Endothelial cell of umbilical vein (primary cell): ENCODE data around the gene RAC3. TPM values are rescaled to one million over a fixed set of nuclear protein-coding genes. Genes with fewer than 3 reads are reported as not detected.

Experiments
- BruUV-seq: library from RNA; stranded (reverse); fragments of 400-500 nt; replicated peaks from 2 replicates; lab custom pipeline; 2021; lab: Mats Ljungman, UMichigan
- CTCF ChIA-PET: fragments of 300-600, 350-600 bp; sonication (Branson Sonifier 250); formaldehyde crosslinking; loops from one replicate; lab custom pipeline; 2021; ENCODE audit warnings: antibody characterized with exemption, inconsistent platforms; lab: Charles Lee
- POLR2A ChIA-PET: fragments of 300-600, 350-600 bp; sonication (Branson Sonifier 250); formaldehyde crosslinking; loops from one replicate; lab custom pipeline; 2021; ENCODE audit warnings: antibody characterized with exemption, inconsistent platforms; lab: Charles Lee
- DNase-seq: peaks from one replicate; pipeline ENCODE4 v3.0.0-alpha.2; 2011; ENCODE audit warnings: low read depth, low spot score
- FAIRE-seq: peaks from 2 replicates; lab custom pipeline; 2011; peaks lifted over from hg19 to GRCh38; lab: Jason Lieb, UNC
- H2AFZ ChIP-seq: 2 replicates; pipeline ENCODE4 v1.6.0; 2012; ENCODE audit warnings: low read depth, low read length, control low read depth, inconsistent platforms
- H3K27ac ChIP-seq: 2 replicates; pipeline ENCODE4 v1.5.1; 2011; ENCODE audit warnings: low read depth, mild to moderate bottlenecking, control low read depth, low read length, moderate library complexity; ENCODE audit not compliant: insufficient read depth
- H3K27me3 ChIP-seq, 2 experiments: 2 replicates each; pipeline versions ENCODE4 v1.6.0 to v1.6.1; 2011; ENCODE audit warnings: low read length in 2 of 2, mixed read lengths in 1 of 2; ENCODE audit not compliant: control insufficient read depth in 2 of 2, insufficient read depth in 2 of 2
- H3K36me3 ChIP-seq, 2 experiments: 2 replicates in 1 of 2; 3 replicates in 1 of 2; pipeline ENCODE4 v1.5.1; 2011; ENCODE audit warnings: low read length in 2 of 2, mild to moderate bottlenecking in 1 of 2, moderate library complexity in 1 of 2; ENCODE audit not compliant: control insufficient read depth in 2 of 2, insufficient read depth in 2 of 2; ENCODE audit errors: extremely low read depth in 1 of 2
- H3K4me1 ChIP-seq: 3 replicates; pipeline ENCODE4 v1.5.1; 2011; ENCODE audit warnings: mild to moderate bottlenecking, low read length; ENCODE audit not compliant: control insufficient read depth, insufficient read depth; ENCODE audit errors: extremely low read depth
- H3K4me2 ChIP-seq: 2 replicates; pipeline ENCODE4 v1.6.1; 2011; ENCODE audit warnings: low read length, control low read depth, mixed read lengths; ENCODE audit not compliant: insufficient read depth
- H3K4me3 ChIP-seq, 3 experiments: fragments of 200-600 bp in 1 of 3; sonication (generic), shearing (Covaris generic) in 1 of 3; replicated peaks in 1 of 3; 2 replicates each; pipeline ENCODE4 v1.5.1; 2011 to 2016; ENCODE audit warnings: control low read depth in 3 of 3, low read length in 3 of 3, mild to moderate bottlenecking in 2 of 3, inconsistent platforms in 1 of 3, low read depth in 1 of 3, moderate library complexity in 1 of 3; ENCODE audit not compliant: insufficient read depth in 1 of 3
- H3K79me2 ChIP-seq: 2 replicates; pipeline ENCODE4 v1.6.0; 2012; ENCODE audit warnings: low read length, inconsistent platforms; ENCODE audit not compliant: control insufficient read depth, insufficient read depth
- H3K9ac ChIP-seq: replicated peaks from 2 replicates; pipeline ENCODE3; 2011; ENCODE audit warnings: low read length, control low read depth; ENCODE audit not compliant: insufficient read depth; ENCODE audit errors: extremely low read depth
- H3K9me1 ChIP-seq: replicated peaks from 3 replicates; pipeline ENCODE4 v1.6.0; 2011; ENCODE audit warnings: mild to moderate bottlenecking, low read length; ENCODE audit not compliant: control insufficient read depth, insufficient read depth; ENCODE audit errors: extremely low read depth
- H3K9me3 ChIP-seq: replicated peaks from 2 replicates; pipeline ENCODE4 v1.5.1; 2012; ENCODE audit warnings: low read length, inconsistent platforms; ENCODE audit not compliant: control insufficient read depth, insufficient read depth
- H4K20me1 ChIP-seq: replicated peaks from 2 replicates; pipeline ENCODE3; 2011; ENCODE audit warnings: mild to moderate bottlenecking, low read length; ENCODE audit not compliant: control insufficient read depth, insufficient read depth; ENCODE audit errors: extremely low read depth
- CTCF ChIP-seq, 2 donors: IDR thresholded peaks; 1 replicate in 1 of 2; 2 replicates in 1 of 2; pipeline ENCODE4 v1.5.1; 2011; ENCODE audit warnings: low read length in 2 of 2, mild to moderate bottlenecking in 2 of 2, moderate library complexity in 2 of 2, control low read depth in 1 of 2, inconsistent platforms in 1 of 2, low read depth in 1 of 2; ENCODE audit not compliant: insufficient read depth in 1 of 2; ENCODE audit errors: extremely low read depth in 1 of 2
- EZH2 ChIP-seq: IDR thresholded peaks from 2 replicates; pipeline ENCODE4 v1.6.1; 2012; ENCODE audit warnings: borderline replicate concordance, low read depth, mild to moderate bottlenecking, moderate library complexity, low read length, inconsistent platforms; ENCODE audit not compliant: severe bottlenecking
- FOS ChIP-seq: IDR thresholded peaks from 2 replicates; pipeline ENCODE4 v1.6.1; 2011; ENCODE audit warnings: mild to moderate bottlenecking, low read length, moderate library complexity, borderline replicate concordance; ENCODE audit not compliant: insufficient read depth
- GATA2 ChIP-seq: IDR thresholded peaks from 2 replicates; pipeline ENCODE4 v1.7.0; 2011; ENCODE audit warnings: low read depth, mild to moderate bottlenecking, moderate library complexity, mixed read lengths, low read length; ENCODE audit not compliant: insufficient read length, insufficient read depth
- JUN ChIP-seq: IDR thresholded peaks from 2 replicates; pipeline ENCODE4 v1.6.1; 2011; ENCODE audit warnings: borderline replicate concordance, low read depth; ENCODE audit not compliant: insufficient read length, insufficient read depth
- MAX ChIP-seq: IDR thresholded peaks from 2 replicates; pipeline ENCODE4 v1.6.1; 2011; ENCODE audit not compliant: insufficient read depth, insufficient read length
- MYC ChIP-seq: IDR thresholded peaks from one replicate; pipeline ENCODE4 v1.6.1; 2011; ENCODE audit warnings: mild to moderate bottlenecking, low read depth, low read length
- POLR2A ChIP-seq: IDR thresholded peaks from 2 replicates; pipeline ENCODE4 v1.6.1; 2012; ENCODE audit warnings: low read depth, mild to moderate bottlenecking, control low read depth, low read length
- POLR2AphosphoS5 ChIP-seq: IDR thresholded peaks from 2 replicates; pipeline ENCODE4 v1.6.1; 2012; ENCODE audit warnings: low read depth, mild to moderate bottlenecking, control low read depth, low read length, moderate library complexity; ENCODE audit not compliant: insufficient read depth
- dilution Hi-C: fragments of 300-500 bp; cut with MboI; formaldehyde crosslinking; loops from one replicate; pipeline ENCODE4 v1.15.0; 2019; ENCODE audit warnings: low sequenced_read_pairs; ENCODE audit not compliant: extremely low pct_ligation_motif_present
- intact Hi-C: fragments of 100-400 bp; cut with micrococcal nuclease; formaldehyde crosslinking; loops from one replicate; pipeline ENCODE4 v1.10.0; 2022
- polyA plus RNA-seq, 4 experiments: library from polyadenylated mRNA; depleted of rRNA in 3 of 4; stranded (reverse) in 3 of 4; unstranded in 1 of 4; fragments of >200 nt; gene quantifications; 2 replicates each; pipeline versions ENCODE4 v1.2.1 to v1.2.3, GENCODE V29; 2011 to 2012; ENCODE audit warnings: missing spikeins in 1 of 4
- total RNA-seq: library from RNA; stranded (reverse); gene quantifications from 2 replicates; pipeline ENCODE4 v1.2.3, GENCODE V29; 2021

The RAC3 gene
- total and polyA plus RNA-seq, 2 donors (not counting 3 experiments of a cell fraction or from before 2014, with no cell fraction given): 34.1 to 56.0 TPM

GRCh38 chr17:82052638-82053059, 21.2 kb downstream of the RAC3 start:
- ChIA-PET POLR2A (no interaction called here), CTCF (interaction anchor here (1.0 to 3.8 kb wide), 4 partner anchors 15 to 93 kb away, joined by 3 to 19 read pairs (median 12); partner anchors contain the start of genes DCXR and RAC3)
- no peaks in the 10 kb centered on the region for H3K27me3 ChIP-seq
- peaks cover 11% of the 10 kb centered on the region for H3K4me1 ChIP-seq
- H3K36me3 ChIP-seq: peaks cover 12 to 37% of the 10 kb centered on the region in 2 experiments
- H3K9me3 ChIP-seq: no peaks in the 10 kb centered on the region
- DNase-seq (no peak), FAIRE-seq (no peak)
- TF ChIP-seq JUN (no peak), POLR2AphosphoS5 (no peak), POLR2A (no peak), CTCF (IDR thresholded peaks at IDR 0.05; ENCODE audit: extremely low read depth in 1 of 2, insufficient read depth in 1 of 2, low read depth in 1 of 2, low read length in 2 of 2) (no peak), MYC (no peak)
- H3K9ac ChIP-seq: peak overlapping the region; percentile 61
- intact Hi-C loops: loop anchor here (2.0 kb wide), 1 partner anchor 16 kb away; the partner anchor contains the start of gene DCXR
- H3K9me1 ChIP-seq: no peaks in the 10 kb centered on the region
- H3K4me3 ChIP-seq: peak overlapping the region; percentile 65 to 89 (median 76)
- dilution Hi-C loops: no loop called here
- no peak overlapping the region for H2AFZ ChIP-seq
- BruUV-seq: no TSS peak
- no peak overlapping the region for H3K27ac ChIP-seq
- H3K79me2 ChIP-seq: peaks cover 11% of the 10 kb centered on the region
- H3K4me2 ChIP-seq: peak overlapping the region; percentile 78
- no peaks in the 10 kb centered on the region for H4K20me1 ChIP-seq

GRCh38 chr17:82053130-82053529, 21.7 kb downstream of the RAC3 start:
- no peaks in the 10 kb centered on the region for H3K27me3 ChIP-seq
- dilution Hi-C loops: no loop called here

More at GRCh38 chr17:82053130-82053529, 21.7 kb downstream of the RAC3 start:
- H3K9me3 ChIP-seq: no peaks in the 10 kb centered on the region
- no peaks in the 10 kb centered on the region for H4K20me1 ChIP-seq
- no peak overlapping the region for H3K4me3 ChIP-seq
- peaks cover 12 to 37% of the 10 kb centered on the region in 2 experiments for H3K36me3 ChIP-seq
- H3K9ac ChIP-seq: no peak overlapping the region
- ChIA-PET CTCF (interaction anchor here (1.1 kb wide), 1 partner anchor 16 kb away, joined by 3 read pairs; the partner anchor contains the start of gene DCXR), POLR2A (no interaction called here)
- no TSS peak for BruUV-seq
- intact Hi-C loops: loop anchor here (2.0 kb wide), 1 partner anchor 16 kb away; the partner anchor contains the start of gene DCXR
- peaks cover 11% of the 10 kb centered on the region for H3K4me1 ChIP-seq
- H3K79me2 ChIP-seq: peaks cover 11% of the 10 kb centered on the region
- H3K4me2 ChIP-seq: no peak overlapping the region
- no peak for DNase-seq
- H3K27ac ChIP-seq: no peak overlapping the region
- H3K9me1 ChIP-seq: no peaks in the 10 kb centered on the region
- no peak for FAIRE-seq
- no peak overlapping the region for H2AFZ ChIP-seq
- TF ChIP-seq FOS (no peak), EZH2 (no peak), JUN (no peak), MYC (no peak), POLR2AphosphoS5 (no peak), MAX (no peak), GATA2 (no peak), CTCF (IDR thresholded peaks at IDR 0.05; ENCODE audit: extremely low read depth in 1 of 2, insufficient read depth in 1 of 2, low read depth in 1 of 2, low read length in 2 of 2) (no peak), POLR2A (no peak)
